ENCODE results near the gene DTNBP1.

DTNBP1 gene

DNA sequence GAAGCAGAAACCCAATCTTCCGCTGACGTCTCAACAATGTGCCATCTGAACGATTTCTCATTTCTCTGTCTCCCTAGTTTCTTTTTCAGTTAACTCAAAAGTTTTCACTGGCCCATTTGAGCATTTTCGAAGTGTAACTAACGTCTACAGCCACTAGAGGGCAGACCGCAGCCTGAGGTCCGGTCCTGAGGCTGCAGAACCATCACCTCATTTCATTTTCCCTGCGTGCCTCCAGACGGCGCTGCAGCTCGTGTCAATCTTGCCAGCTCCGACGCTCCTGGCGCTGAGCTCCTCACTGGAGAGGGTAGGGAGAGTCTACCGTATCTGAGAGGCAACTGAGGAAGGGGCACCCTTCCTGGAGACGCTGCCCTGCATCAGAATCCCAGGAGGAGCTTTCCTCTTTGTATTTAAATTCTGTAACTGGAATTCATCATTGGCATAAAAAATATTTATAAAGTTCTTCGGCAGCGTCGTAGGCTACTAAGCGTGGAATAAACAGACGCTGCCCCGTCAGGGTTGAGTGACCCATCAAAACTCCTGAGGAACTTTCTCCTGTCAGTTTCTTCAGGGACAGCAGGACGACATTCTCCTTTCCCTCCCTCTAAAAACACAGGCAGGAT is 28.5 kb upstream of the DTNBP1 start (continued):
- peak; percentile 99 for TF ChIP-seq ZNF654 (tag by site-specific recombination; IDR thresholded peaks at IDR 0.05; ENCODE audit: low read depth)
- TF ChIP-seq ZNF37A (tag by site-specific recombination; IDR thresholded peaks at IDR 0.05) = no peak
- TF ChIP-seq, protein P1, sequence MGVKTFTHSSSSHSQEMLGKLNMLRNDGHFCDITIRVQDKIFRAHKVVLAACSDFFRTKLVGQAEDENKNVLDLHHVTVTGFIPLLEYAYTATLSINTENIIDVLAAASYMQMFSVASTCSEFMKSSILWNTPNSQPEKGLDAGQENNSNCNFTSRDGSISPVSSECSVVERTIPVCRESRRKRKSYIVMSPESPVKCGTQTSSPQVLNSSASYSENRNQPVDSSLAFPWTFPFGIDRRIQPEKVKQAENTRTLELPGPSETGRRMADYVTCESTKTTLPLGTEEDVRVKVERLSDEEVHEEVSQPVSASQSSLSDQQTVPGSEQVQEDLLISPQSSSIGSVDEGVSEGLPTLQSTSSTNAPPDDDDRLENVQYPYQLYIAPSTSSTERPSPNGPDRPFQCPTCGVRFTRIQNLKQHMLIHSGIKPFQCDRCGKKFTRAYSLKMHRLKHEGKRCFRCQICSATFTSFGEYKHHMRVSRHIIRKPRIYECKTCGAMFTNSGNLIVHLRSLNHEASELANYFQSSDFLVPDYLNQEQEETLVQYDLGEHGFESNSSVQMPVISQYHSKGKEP (tag by site-specific recombination; IDR thresholded peaks at IDR 0.05) = peak; percentile 42; the same call in 1 of the 2 replicates
- no peak for TF ChIP-seq ZNF423 (tag by site-specific recombination; IDR thresholded peaks at IDR 0.05)
- no peak for TF ChIP-seq ZNF175 (tag by site-specific recombination; IDR thresholded peaks at IDR 0.05)
- peak; percentile 65 for TF ChIP-seq ZBTB17 (tag by site-specific recombination; IDR thresholded peaks at IDR 0.05)
- peak; percentile 61; the same call in 1 of the 2 replicates for TF ChIP-seq ZNF501 (tag by site-specific recombination; IDR thresholded peaks at IDR 0.05)
- TF ChIP-seq, protein P2, sequence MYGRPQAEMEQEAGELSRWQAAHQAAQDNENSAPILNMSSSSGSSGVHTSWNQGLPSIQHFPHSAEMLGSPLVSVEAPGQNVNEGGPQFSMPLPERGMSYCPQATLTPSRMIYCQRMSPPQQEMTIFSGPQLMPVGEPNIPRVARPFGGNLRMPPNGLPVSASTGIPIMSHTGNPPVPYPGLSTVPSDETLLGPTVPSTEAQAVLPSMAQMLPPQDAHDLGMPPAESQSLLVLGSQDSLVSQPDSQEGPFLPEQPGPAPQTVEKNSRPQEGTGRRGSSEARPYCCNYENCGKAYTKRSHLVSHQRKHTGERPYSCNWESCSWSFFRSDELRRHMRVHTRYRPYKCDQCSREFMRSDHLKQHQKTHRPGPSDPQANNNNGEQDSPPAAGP (tag by site-specific recombination; IDR thresholded peaks at IDR 0.05) = 0 out of 2 replicates have a peak, but pooled peaks have one; percentile 54
- peak; percentile 60 for TF ChIP-seq ZEB2 (tag by site-specific recombination; IDR thresholded peaks at IDR 0.05)
- TF ChIP-seq, protein P3, sequence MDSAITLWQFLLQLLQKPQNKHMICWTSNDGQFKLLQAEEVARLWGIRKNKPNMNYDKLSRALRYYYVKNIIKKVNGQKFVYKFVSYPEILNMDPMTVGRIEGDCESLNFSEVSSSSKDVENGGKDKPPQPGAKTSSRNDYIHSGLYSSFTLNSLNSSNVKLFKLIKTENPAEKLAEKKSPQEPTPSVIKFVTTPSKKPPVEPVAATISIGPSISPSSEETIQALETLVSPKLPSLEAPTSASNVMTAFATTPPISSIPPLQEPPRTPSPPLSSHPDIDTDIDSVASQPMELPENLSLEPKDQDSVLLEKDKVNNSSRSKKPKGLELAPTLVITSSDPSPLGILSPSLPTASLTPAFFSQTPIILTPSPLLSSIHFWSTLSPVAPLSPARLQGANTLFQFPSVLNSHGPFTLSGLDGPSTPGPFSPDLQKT (IDR thresholded peaks at IDR 0.05; ENCODE audit: borderline replicate concordance, low read depth, low read length) = no peak
- peak; percentile 73 for TF ChIP-seq PRDM1 (tag by site-specific recombination; IDR thresholded peaks at IDR 0.05)
- peak; percentile 91 for TF ChIP-seq ZNF610 (tag by site-specific recombination; IDR thresholded peaks at IDR 0.05; ENCODE audit: borderline replicate concordance)
- TF ChIP-seq IKZF3 (tag by site-specific recombination; IDR thresholded peaks at IDR 0.05) = peak; percentile 53; the same call in 1 of the 2 replicates
- no peak for TF ChIP-seq ZNF560 (tag by site-specific recombination; IDR thresholded peaks at IDR 0.05; ENCODE audit: borderline replicate concordance)
- TF ChIP-seq, protein P4, sequence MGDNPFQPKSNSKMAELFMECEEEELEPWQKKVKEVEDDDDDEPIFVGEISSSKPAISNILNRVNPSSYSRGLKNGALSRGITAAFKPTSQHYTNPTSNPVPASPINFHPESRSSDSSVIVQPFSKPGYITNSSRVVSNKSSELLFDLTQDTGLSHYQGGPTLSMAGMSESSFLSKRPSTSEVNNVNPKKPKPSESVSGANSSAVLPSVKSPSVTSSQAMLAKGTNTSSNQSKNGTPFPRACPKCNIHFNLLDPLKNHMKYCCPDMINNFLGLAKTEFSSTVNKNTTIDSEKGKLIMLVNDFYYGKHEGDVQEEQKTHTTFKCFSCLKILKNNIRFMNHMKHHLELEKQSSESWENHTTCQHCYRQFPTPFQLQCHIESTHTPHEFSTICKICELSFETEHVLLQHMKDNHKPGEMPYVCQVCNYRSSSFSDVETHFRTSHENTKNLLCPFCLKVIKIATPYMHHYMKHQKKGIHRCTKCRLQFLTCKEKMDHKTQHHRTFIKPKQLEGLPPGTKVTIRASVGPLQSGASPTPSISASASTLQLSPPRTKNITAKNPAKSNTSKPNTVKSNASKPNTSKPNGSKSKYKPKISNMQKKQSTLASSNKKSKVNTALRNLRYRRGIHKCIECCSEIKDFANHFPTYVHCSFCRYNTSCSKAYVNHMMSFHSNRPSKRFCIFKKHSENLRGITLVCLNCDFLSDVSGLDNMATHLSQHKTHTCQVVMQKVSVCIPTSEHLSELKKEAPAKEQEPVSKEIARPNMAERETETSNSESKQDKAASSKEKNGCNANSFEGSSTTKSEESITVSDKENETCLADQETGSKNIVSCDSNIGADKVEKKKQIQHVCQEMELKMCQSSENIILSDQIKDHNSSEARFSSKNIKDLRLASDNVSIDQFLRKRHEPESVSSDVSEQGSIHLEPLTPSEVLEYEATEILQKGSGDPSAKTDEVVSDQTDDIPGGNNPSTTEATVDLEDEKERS (tag by site-specific recombination; IDR thresholded peaks at IDR 0.05) = 0 out of 2 replicates have a peak, but pooled peaks have one; percentile 42
- peak; percentile 62; the same call in 1 of the 2 replicates for TF ChIP-seq ZNF10 (tag by site-specific recombination; IDR thresholded peaks at IDR 0.05)
- TF ChIP-seq ZNF548 (tag by site-specific recombination; IDR thresholded peaks at IDR 0.05) = no peak
- TF ChIP-seq ZNF394 (tag by site-specific recombination; IDR thresholded peaks at IDR 0.05; ENCODE audit: borderline replicate concordance) = peak; percentile 45; the same call in 1 of the 2 replicates
- peak; percentile 79 for TF ChIP-seq SP7 (tag by site-specific recombination; IDR thresholded peaks at IDR 0.05)
- TF ChIP-seq ZNF146 (tag by site-specific recombination; IDR thresholded peaks at IDR 0.05) = no peak
- no peak for TF ChIP-seq ZNF211 (tag by site-specific recombination; IDR thresholded peaks at IDR 0.05; ENCODE audit: low read depth)
- TF ChIP-seq, protein P5, sequence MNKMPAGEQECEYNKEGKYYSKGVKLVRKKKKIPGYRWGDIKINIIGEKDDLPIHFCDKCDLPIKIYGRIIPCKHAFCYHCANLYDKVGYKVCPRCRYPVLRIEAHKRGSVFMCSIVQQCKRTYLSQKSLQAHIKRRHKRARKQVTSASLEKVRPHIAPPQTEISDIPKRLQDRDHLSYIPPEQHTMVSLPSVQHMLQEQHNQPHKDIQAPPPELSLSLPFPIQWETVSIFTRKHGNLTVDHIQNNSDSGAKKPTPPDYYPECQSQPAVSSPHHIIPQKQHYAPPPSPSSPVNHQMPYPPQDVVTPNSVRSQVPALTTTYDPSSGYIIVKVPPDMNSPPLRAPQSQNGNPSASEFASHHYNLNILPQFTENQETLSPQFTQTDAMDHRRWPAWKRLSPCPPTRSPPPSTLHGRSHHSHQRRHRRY (tag by site-specific recombination; IDR thresholded peaks at IDR 0.05) = no peak
- no peak for TF ChIP-seq HOXD13 (CRISPR knock-in tag; IDR thresholded peaks at IDR 0.05; ENCODE audit: borderline replicate concordance)
- no peak for TF ChIP-seq ZBTB21 (tag by site-specific recombination; IDR thresholded peaks at IDR 0.05)
- TF ChIP-seq ZNF2 (tag by site-specific recombination; IDR thresholded peaks at IDR 0.05) = peak; percentile 93
- TF ChIP-seq ZBTB48 (tag by site-specific recombination; IDR thresholded peaks at IDR 0.05) = 0 out of 2 replicates have a peak, but pooled peaks have one; percentile 49
- peak; percentile 40; the same call in 1 of the 2 replicates for TF ChIP-seq ZNF629 (tag by site-specific recombination; IDR thresholded peaks at IDR 0.05)
- TF ChIP-seq ZNF561 (tag by site-specific recombination; IDR thresholded peaks at IDR 0.05; ENCODE audit: borderline replicate concordance) = 0 out of 2 replicates have a peak, but pooled peaks have one; percentile 19
- peak; percentile 33; the same call in 1 of the 2 replicates for TF ChIP-seq ZNF600 (tag by site-specific recombination; IDR thresholded peaks at IDR 0.05)
- TF ChIP-seq, protein P6, sequence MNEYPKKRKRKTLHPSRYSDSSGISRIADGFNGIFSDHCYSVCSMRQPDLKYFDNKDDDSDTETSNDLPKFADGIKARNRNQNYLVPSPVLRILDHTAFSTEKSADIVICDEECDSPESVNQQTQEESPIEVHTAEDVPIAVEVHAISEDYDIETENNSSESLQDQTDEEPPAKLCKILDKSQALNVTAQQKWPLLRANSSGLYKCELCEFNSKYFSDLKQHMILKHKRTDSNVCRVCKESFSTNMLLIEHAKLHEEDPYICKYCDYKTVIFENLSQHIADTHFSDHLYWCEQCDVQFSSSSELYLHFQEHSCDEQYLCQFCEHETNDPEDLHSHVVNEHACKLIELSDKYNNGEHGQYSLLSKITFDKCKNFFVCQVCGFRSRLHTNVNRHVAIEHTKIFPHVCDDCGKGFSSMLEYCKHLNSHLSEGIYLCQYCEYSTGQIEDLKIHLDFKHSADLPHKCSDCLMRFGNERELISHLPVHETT (tag by site-specific recombination; IDR thresholded peaks at IDR 0.05) = peak; percentile 82
- TF ChIP-seq KLF10 (tag by site-specific recombination; IDR thresholded peaks at IDR 0.05) = peak; percentile 46; the same call in 1 of the 2 replicates
- TF ChIP-seq WT1 (tag by site-specific recombination; IDR thresholded peaks at IDR 0.05) = 0 out of 2 replicates have a peak, but pooled peaks have one; percentile 19

All from HEK293 (cell line).